HG03571 (cell line): ENCODE data around the gene UST.

ENCODE experiments used
- ATAC-seq: cut with Tn5 transposase; IDR thresholded peaks from one replicate; pipeline ENCODE4 v1.9.1; 2021; ENCODE audit not compliant: unreplicated experiment

UST gene

DNA sequence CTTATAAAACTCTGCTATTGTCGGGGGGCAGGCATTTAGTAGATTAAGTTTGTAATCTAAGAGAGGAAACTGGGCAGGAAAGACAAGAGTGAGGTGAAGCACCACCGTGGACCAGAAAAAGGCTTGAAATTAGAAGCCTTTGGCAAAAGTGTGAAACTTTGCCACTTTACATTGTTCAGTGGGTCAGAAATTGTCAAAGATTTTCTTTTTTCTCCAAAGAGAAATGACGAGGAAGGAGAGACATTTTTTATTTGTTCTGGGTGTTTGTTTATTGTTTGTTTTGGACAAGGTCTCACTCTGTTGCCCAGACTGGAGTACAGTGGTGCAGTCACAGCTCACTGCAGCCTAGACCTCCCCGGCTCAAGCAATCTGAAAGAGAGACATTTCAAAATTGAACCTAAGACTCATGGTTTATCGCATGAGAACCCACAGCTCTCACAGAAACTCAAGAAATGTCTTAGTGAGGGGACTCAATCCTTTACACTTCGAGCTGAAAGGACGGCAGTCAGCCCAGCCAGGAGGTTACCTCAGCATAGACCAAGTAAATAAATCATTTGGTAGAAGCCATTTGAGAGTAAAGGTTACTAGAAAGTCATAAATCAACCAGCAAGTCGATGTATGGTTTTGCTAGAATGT is 307.8 kb downstream of the UST start:
- ATAC-seq: peak; percentile 85

DNA sequence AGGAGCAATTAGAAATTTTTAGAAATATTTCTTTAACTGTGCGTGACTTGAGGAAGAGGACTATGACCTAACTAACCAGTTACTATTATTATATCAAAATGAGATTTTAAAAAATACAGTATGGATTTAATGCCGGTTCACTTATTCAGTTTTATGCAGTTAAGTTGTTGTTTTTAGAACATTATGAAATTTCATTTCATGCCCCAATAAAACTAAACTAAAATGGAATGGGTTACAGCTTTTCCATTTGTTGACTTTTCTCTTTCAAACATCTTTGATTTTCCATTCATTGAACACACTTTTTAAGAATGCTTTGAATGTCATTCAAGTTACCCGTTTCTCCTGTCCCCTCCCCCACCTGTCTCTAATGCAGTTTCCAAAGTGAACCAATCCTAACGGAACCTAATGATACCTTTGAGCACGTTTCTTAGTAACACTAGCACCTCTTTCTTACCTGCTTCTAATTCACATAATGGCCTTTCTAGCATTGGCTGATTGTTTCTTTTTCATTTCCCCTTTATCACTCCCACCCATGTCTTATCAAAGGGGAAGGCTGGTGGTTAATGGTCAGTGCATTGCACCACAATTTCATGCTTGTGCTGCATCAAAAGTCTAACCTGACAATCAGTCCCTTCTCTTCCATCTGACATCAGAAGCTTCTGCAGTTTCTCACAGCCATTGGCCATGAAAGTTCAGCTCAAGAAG is 308.5 kb downstream of the UST start:
- ATAC-seq: peak; percentile 27

DNA sequence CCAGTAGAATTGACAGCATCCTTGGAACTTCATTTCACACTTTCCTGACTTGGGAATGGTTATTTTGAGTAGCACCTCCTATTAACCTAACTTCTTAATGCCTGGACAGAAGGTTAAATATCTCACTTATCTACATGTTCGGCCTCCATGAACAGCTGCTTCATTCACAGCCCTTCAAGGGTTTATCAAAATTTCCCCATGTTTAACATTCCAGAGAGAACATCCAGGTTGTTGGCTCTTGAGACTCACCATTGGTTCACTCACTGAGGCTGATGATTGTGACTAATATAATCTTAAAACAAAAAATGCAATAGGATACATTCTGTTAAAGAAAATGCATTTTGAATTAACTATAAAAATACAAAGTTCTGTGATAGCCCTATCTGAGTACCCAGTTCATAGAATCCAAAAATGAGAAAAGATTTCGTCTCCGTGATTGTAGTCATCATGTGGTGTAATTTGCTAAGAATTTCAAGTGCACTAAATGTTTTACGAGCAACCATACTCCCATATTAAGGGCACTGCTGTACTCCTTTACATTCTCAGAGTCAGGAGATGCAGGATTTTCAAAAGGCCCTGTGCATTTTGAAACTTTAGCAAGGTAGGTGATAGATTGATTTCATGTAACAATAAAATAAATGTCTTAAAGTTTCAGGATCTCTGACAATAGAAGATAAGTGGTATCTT is 310.1 kb downstream of the UST start:
- no peak for ATAC-seq

DNA sequence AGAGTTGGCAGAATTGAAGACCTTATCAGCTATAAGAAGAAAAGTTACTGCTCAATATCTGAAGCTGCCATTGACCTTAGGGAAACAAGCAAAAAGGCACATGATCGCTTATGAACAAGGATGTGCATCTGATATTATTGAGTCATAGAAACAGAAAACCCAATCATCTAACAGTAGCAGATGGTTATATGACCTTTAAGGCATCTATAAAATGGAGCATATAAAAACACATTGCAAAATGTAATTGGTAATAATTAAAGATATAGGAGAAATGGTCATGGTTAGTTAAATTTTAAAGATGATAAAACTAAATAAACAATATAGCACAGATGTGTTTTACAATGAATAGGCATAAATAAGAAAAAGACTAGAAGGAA is 310.6 kb downstream of the UST start:
- no peak for ATAC-seq

DNA sequence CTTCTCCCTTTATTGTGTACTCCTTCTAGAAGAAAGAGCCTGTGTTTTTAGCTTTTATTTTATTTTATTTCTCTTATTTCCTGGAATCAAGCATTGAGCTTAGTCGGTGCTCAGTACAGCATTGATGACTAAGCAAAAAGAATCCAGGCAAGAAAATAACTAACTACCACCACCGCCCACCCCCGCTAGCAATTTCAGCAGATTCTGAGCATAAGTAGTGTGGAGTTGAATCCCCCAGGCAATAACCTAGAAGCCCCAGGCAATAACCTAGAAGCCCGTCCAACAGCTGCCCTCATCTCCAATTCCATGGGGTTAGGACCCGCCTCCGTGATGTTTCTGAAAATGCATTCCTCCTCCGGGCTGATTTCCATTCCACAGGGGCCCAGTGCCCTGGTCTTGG is 312.7 kb downstream of the UST start:
- ATAC-seq: no peak

DNA sequence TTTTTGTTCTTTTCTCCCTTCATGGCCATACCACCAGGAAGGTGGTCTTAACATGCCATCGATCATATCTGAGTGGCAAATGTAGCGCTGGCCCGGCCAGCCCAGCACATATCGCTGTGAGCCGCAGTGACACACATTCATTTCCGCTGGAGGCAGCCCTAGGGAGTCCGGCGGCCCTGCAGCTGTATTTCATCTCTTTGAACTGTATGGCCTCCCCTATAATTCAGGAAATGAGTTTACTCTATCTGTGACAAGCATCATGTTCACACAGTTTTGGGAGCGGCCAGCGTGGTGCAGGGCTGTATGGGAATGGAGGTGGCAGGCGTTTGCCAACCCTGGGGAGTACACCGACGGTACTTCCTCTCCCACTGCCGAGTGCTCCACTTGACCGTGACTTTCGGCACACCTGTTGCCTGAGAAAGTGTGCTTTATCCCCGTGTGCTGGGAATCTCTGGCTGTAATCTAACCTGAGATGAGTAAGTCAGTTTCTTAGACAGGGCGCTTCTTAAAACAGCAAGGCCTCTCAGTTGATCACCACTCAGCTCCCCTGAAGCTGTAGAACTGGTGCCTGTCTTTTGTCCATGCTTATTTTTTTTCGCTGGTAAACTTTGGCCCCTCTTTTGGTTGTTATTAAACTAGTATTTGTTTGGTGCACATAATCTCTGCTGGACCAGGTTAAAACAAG is 313.6 kb downstream of the UST start:
- peak; percentile 71 for ATAC-seq

DNA sequence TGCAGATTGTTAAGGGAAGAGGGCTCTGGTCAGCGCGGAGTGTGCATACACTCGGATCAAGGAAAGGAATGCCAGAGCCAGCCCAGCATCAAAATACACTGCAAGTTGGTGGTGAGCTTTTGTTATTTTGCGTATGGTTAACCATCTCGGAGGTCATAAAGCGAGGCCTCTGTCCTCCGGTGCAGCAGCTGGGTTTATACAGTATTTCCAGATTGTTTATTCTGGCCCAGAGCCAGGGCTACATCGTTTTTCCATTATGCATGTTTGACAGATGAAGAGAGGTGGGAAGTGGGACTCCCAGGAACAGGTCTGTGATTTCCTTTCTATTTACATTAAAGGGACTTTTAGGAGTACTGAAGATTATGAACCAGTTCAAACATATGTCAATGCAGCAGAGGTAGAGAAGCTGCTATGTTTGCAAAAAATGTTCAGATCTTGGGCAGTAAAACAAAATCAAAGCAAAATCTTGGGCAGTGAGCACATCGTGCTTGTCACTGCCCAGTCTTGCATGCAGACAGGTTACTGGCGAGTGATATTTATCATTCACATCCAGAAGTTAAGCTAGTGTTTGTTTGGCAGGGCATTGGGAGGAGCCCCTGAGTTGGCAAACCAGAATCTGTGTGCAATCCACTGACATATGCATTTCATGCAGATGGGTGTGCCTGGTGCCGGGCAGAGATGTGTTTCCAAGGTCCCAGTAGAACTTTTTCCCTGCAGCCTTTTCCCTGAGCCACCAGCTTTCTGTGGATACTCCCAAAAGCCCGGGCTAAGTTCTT is 314.3 kb downstream of the UST start:
- no peak for ATAC-seq

DNA sequence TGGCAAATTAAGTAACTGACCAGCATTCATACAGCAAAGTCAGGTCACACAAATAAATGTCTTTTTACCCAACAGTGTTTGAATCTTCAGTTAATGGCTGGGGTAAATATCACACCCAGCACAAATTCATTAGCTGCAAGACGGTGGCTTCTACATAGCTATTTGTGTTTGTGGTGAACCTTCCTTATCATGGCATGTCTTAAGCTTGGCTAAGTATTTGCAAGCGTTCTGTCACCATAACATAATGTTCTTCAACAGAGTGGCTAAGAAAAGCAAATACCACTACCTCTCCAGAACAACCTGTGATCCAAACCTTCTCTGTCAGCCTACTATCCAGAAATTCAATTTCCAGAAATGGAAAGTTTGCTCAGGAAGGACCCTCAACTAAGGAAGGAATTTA is 315.1 kb downstream of the UST start:
- no peak for ATAC-seq

DNA sequence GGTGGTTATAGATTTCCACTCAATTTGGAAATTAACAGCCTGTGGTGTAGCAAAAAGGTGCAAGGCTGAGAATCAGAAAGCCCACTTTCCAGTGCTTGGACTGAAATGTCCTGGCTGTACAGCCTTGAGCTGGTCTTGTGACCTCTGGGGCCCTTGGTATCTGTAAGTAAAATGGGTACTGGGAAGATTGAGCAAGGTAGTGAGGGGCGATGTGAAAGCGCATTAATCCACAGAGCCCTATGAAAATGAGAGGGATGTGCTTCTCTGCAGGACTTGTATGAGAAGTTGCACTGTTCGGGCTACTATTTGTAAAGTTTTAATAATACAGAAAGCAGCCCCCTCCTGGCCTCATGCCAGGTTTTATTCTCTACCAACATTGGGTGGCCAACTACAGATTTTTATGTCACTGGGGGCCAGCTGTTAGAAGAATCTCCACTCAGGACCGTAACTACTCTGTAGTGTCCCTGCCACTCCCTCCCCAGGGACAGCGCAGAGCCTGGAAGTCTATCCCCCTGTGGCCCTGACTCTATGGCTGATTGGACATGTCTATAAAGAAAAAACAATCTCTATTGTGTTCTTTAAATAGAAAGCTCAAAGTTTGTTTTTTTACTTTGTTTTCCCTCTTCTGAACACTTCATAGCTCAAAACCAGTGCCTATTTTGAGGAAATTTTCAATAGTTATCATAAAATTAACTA is 316.0 kb downstream of the UST start:
- no peak for ATAC-seq

DNA sequence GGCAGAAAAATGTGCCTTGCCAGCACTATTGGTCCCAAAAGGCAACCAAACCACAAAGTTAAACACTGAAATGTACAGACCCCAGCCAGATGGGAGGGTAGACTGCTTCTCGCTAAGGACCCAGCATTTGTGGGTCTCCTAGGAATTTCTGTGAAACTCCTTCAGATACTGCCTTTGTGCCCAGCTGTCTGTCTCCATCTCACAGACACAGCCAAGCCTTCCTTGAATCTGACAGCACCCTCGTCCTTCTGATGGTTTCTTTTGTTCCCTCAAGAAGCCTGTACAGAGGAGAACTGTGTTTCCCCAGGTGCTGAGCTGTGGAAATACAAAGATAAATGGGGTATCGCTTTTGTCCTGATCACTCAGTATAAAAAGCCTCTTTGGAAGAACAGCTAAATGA is 316.6 kb downstream of the UST start:
- no peak for ATAC-seq

DNA sequence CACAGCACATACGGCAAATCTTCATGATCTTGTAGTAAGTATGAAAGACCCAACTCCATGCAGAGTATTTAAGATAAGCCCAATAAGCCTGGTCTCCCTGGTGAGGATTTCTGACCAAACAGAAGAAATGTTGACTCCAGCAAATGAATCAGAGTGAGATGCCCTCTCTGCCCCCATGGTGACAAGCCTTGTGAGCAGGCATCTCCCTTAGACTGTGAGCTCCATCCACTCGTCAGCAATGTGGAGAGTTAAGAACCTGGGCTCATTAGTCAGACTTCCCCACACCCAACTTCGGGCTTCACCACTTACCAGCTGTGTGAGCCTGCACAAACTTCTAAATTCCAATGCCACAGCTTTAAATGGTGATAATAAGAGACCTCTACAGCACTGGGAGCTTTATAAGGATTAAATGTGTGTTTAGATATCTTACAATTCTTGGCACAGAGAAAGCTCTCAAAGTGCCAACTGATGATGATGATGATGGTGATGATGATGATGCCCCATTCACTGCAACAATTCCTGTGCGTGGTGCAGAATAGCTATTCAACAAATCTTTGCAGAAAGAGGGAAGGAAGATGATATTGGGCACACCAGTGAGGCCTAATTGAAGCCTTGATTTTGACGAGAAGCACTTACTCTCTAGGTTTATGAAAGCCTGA is 317.3 kb downstream of the UST start:
- no peak for ATAC-seq

DNA sequence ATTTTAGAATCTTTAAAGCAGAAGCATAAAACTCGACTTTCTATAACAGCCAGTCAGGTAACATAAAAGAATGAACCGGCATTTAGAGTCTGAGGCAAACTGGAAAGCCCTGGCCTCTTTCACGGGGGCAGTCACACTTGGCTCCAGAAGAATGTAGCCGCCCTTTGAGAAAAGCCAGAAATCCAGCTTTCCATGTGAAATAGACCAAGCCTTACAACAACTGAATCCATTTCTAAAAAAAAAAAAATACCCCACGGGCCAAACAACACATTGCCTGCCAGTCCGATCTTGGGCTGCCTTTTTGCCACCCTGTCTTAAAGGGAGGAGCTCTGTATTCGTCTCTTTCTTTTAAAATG is 317.8 kb downstream of the UST start:
- ATAC-seq: no peak

DNA sequence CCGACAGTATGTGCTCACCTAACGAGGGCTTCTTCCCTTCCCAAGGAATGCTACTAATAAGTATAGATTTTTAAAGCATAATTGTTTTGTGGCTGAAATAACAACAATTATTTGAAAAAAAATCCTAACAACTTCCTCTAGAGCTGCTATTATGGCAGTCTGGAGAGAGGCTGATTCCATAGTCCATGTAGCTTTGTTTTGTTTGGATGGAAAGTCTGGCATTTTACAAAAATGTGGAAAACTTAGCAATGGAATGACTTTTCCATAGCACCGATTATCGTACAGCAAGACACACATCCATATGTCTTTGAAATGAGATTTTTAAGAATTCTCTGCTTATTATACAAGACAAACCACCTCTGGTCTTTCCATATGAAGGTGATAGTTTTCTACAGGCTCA is 318.3 kb downstream of the UST start:
- no peak for ATAC-seq

DNA sequence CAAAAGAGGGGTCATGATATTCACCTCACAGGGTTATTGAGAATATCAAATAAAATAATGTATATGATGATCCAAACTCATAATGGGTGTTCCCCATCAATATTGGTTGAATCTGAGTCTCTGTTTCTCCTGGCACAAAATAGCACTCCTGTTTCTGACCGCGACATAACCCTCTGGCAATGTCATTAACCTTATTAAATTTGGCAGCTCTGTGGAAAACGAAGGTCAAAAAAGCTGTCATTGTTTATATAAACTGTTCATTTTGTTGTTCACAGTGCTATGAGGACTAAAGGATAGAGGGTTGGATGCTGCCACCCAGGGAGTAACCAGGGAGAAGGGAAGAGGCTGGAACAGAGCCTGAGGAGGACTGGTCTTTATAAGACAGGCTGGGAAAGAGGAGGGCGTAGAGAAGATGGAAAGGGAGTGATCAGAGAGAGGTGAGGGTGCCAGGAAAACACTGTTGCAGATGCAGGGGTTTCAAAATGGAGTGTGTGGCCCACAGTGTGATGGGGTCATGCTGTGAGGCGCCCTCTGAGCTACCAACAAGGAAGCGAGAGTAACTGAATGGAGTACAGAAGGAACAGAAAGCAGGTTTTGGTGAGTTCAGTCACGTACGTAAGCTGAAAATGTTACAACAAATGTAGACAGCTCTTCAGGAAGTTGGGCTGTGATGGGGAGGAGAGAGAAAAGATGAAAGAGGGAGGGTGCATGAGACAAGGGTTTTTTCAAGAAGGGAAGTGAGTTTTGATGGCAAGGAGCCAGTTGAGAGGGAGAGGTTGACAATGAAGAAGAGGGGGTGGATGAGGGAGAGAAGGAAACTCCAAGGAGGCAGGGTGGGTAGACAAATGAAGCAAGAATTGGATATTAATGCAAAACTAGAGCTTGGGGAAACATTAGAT is 319.1 kb downstream of the UST start:
- peak; percentile 93 for ATAC-seq

DNA sequence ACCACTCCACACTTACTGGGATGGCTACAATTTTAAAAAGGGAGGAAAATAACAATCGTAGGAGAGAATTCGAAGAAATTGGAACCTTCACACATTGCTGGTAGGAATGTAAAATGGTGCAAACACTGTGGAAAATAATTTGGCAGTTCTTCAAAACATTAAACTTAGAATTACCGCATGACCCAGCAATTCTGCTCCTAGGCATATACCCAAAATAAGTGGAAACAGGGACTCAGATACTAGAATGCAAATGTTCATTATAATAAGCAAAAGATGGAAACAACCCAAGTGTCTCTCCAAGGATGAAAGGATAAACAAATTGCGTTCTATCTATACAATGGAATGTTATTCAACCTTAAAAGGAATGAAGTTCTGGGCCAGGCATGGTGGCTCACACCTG is 325.2 kb downstream of the UST start:
- no peak for ATAC-seq

DNA sequence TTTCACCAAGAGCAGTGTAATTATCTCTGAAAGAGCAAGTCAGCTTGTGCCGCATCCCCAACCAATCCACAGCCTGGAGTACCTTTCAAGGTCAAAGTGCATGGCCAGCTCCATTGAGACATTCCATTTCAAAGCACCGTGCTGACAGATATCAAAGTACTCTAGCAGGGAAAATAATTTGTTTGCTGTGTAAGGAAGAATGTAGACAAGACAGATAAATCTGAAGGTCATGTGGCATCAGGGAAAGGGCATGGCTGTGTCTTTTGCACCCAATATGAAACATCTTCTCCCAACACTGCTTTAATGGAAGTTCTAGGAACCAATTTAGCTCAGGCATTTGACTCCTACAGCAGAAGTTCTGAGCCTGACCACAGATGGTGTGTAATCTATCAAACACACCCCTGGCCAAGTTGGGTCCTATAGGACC is 328.0 kb downstream of the UST start:
- no peak for ATAC-seq

DNA sequence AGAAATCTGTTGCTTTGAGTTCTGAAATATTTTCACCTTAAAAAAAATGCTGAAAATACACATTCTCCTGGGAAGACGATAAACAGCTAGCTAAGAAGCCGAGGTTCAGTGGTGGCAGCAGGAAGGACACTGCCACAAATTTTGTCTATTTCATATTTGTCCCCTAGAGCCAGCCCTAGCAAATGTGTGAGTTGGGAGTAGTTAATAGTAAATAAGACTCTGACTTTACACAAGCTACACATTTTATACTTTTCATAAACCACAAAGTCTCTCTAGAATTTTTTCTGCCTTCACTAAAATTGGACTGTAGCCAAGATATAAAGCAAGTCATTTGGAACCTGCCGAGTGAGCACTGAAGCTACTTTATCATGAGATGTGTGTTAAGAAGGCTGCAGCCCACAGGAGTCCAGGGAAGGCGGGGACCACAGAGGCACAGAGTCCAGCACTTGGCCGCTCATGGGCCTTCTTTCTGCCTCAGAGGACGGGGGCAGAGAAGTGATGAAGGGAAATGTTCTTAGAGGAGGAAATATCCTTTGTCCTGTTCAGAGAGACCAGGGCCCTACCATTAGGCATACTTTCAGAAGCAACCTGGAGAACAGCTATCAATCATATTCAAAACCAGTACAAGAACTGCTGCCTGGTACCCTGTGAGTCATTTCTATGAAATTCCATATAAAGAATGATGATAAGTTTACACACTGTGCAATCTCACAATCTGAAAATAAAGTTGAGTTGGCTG is 329.0 kb downstream of the UST start:
- no peak for ATAC-seq

DNA sequence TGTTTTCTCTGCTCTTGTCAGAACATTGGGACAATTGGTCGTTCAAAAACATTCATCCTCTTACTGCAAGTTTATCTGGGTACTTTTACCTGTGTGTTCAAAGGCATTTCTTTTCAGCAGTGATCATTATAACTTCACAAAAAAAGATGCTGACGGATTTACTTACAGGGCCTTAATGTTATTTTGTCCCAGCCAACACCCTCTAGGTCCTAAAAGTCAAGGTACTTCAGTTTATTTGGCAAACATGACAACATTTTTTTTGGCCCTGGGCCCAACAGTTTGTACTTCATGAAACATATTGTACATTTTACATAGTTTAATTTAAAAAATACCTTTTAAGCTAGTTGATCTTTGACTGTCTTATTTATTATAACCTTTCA is 329.5 kb downstream of the UST start:
- ATAC-seq: no peak
